Stimulated activated CD8-positive, alpha-beta memory T cell treated with anti-CD3 and anti-CD28 coated beads, Interleukin-4, amount 100 ng/mL, for 4 hours (primary cell): ENCODE measurements around the gene P3H1.

ENCODE experiments used
- DNase-seq, 2 donors: peaks; one replicate each; pipeline ENCODE4 v3.0.0-alpha.2; 2020; ENCODE audit warnings: low read depth in 2 of 2, low spot score in 1 of 2

Gene P3H1

DNA sequence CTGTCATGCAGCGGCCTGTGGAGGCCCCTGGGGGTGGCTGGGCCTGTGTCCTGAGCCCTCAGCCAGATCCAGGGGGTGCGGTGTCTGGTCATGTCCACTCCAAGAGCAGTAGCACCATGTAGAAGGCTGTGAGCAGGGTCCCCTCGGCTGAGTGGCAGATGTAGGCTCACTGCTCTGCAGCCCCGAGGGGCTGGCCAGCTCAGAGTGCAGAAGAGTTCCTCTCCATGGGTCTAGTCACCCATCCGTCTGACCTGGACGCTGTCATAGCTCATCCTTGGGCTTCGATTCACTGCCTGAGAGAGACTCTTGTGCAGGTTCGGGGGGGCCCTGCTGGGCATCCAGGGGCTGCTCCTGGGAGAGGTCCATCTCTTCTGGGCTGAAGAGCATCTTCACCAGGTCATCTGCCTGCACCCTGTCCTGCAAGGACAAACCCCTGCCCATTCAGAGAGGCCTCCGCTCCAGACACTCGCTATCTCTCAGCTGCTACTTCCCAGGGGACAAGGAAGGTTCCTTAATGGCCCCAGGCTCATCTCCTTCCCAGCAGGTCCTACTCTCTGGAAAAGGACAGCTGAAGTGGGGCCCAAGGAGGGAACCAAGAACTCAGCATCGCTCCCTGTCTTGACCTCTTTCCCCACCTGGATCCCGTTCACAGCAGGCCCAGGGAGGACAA, 20.3 kb downstream of the P3H1 start:
- no peak for DNase-seq

DNA sequence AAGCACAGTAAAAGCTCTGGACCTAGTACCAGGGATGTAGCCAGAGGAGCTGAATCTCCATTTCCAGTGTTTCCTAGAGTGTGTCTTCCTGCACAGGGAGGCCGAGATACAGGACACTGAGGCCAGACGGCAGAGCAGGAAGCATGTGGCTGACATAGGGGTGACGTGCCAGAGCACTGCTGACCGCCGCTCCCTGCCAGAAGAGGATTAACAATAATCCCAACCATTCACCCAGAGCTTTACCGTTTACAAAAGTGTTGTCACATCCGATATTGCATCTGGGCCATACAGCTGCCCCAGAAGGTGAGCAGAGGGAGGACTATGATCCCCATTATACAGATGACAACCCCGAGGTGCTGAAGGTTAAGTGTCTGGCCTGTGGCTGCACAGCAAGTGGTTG, 21.0 kb downstream of the P3H1 start:
- no peak for DNase-seq

DNA sequence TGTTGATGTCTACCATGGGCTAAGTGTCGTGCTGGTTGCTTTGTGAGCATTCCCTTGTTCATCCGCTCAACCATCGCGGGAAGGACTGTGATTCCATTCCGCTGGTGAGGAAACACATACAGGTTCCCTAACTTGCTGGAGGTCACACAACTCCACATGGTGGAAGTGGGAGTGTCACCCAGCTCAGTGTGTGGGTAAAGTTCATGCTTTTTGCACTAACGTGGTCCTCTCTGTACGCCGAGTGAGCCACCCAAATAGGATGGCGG, 22.7 kb downstream of the P3H1 start:
- DNase-seq: no peak

DNA sequence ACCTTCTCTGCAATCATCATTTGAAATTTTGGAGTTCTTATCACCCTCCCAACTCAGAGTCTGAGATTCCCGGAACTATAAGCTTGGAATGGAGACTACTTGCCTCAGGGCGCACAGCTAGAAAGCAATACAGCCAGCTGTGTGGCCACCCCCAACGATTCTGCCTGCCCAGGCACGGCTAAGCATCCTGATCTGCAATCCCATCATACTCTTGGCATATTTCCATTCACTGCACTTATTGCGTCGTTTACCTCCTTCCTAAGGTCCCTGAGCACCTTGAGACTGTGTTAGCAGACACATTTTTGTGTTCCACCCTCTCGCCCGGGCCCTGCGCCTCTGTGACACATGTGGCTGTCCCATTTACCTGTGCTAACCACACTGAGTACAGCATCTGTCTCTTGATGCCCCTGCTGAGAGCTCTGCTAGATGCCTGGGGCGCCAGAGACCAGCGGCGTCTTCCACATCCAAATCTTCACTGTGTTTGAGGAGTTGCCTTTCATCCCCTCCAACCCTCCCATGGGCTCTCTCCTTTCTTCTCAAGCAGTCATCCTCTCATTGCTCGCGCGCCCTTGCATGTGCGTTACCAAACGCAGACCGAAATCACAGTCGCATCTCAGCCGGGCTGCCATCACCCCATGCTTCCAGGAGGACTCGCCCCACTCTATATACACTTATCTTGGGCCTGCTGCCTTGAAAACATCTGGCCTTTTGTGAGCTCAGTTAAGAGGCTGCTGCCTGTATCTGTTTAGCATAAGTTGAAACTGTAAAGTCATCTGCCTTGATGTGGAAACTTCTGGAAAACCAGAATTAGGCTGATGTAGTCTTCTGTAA, 23.3 kb downstream of the P3H1 start:
- DNase-seq: no peak

DNA sequence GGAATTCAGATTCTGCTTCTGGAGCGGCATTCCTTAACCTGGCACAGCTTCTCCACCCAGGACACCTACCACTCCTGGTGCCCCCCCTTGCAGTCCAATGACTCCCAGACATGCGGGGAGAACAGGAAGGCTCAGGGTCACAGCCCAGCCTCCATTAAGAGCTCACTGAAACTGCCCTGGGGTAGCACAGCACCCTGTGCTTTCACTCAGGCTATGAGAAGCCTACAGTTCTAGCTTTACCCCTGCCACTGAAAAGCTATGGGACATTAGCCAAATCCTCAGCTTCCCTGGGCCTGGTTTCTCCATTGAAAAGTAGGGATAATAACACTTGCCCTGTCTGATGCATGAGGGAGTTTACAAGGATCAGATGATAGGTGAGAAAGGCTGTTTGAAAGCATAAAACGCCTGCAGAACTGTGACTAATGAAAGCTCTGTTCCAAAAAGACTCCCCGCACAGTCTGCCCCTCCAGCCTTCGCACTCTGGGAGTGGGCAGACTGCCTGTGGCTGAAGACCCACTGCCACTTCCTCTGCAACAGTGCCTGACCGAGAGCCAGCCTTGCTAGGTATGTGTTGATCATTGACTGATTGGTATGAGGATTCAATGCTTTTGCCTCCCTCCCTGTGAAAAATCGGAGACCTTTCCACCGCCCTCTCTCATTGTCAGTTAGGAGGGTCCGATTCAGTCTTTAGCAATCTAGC, 24.1 kb downstream of the P3H1 start:
- DNase-seq: no peak

DNA sequence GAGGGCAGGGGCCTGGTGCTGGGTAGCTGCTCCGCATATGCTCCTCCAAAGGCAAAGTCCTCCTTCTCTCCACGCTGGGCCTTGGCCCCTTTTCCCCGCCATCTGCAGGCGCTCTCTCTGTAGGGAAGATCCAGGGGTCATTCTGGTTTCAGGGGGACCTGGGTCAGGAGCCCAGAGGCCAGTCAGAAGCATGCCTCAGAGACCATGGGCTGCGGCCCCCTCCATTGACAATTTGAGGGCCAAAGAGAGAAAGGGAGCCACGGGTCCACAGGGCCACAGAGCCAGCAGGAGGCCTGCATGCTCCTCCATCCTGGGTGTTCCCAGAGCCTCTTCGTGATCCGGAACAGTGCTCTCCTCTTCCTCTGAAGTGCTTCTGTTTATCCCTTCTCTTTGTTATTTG, 24.7 kb downstream of the P3H1 start:
- no peak for DNase-seq

DNA sequence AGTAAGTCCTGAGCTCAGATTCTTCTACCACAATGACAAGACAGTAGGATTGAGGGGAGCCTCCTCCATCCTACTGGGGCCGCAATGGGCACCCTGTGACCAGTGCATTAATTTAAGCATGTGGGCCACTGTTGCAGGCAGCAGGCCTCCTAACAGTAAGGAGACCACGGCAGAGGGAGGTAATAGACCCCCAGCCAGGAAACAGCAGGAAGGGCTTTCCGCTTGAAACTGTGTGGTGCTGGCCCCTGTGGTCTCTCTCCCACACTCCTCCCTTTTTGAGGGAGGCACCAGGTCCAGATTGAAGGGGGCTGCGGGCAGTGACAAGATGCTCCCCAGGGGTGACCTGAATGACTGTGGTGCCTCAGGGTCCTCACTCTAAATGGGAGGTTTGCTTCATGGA, 25.1 kb downstream of the P3H1 start:
- no peak for DNase-seq

DNA sequence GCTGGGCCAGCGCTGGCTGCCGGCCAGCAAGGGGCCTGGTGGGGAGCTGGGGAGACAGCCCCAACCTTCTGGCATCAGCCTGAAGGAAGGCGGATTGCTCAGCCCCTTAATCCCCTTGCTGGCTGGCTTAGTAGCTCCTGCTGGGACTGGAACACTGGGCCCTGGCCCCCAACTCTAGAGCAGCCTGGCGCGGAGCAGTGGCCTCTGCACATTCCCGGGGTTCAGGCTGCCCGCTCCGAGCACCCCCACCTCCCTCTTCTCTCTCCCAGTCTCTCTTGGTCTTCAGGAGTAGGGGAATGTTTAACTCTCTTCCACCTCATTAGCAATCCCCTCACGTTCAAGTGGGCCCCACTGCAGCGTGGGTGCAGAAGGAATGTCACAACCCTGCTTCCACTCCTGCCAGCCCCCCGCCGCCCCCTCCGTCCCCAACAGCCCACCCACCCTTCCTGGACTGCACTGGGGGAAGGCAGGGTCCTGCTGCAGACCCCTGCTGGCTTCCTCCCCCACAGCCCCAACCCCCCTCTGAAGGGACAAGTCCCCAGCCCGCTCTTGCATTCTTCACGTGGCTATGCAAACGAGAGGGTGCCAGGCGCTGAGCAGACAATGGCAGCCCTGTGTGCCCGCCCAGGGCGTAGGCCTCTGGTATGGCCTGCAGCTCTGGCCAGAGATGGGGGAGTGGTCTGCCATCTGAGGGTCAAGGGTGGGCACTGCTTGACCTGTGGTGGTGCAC, 25.8 kb downstream of the P3H1 start:
- DNase-seq: no peak

DNA sequence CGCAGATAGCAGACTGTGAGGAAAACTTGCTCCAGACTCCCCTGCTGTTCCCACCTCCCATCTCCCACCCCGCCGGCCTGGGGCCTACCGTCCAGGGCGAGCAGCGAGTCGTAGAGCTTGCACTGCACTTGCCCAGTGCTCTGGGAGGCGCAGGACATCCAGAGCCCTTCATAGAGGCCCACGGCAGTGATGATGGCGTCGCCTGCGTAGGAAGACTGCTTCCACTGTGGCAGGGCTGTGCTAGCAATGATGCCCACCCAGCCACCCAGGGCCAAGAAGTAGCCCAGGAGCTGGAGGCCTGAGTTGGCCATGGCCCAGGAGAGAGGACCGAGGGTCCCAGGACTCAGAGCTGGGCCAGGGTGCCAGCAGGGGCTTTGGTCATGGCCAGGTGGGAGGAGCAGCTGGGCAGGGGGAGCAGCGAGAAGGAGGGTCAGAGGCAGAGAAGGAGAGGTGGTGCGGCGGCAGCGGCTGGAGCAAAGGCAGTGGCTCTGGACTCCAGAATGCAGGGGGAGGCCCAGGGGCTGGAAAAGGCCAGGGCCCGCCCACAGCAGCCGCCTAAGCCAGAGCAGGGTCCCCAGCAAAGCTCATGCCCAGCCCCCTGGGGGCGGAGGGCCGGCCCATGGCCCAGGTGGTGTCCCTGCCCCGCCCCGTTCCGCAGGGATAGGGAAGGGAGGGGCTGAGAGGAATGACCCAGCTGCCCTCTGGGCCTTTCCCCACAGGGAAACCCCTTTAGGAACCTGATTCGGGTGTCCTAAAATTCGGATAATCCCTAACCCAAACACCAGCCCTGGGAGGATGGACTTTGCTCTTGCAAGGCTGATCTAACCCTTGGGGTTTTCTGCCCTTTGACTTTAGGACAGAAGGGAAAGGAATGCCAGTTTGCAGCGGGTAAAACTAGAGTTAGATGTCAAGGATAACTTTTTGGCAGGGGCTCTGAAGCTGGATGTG, 26.8 kb downstream of the P3H1 start, which contains the start of gene CLDN19:
TSS of gene CLDN19 (minus strand) at position 484 of the 948 bp plus-strand sequence. CDS start at position 311, 173 bp downstream.
- DNase-seq: no peak

DNA sequence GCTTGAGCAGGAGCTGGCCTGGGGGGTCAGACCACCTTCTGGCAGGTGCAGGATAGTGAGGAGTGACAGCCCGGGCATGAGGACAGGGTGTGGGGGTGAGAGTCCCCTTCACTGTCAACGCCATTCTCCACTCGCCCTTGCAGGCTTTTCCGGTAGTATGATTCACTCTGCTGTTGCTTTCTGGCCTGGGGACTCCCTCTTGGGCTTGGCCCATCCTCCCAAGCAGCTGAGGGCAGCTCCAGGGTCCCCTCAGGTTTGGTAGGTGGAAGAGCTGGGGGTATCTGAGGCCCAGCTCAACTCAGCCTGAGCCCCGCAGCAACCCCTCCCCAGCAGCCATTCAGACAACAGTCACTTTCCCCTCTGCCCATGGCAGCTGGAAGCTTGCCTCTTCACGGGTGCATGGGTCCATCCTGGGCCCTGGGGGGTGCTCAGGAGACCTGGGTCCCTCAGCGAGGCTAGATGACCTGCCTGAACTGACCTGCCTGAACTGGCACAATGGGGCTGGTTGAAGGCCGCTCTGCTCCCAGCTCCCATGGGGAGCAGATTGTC, 28.1 kb downstream of the P3H1 start:
- no peak for DNase-seq

DNA sequence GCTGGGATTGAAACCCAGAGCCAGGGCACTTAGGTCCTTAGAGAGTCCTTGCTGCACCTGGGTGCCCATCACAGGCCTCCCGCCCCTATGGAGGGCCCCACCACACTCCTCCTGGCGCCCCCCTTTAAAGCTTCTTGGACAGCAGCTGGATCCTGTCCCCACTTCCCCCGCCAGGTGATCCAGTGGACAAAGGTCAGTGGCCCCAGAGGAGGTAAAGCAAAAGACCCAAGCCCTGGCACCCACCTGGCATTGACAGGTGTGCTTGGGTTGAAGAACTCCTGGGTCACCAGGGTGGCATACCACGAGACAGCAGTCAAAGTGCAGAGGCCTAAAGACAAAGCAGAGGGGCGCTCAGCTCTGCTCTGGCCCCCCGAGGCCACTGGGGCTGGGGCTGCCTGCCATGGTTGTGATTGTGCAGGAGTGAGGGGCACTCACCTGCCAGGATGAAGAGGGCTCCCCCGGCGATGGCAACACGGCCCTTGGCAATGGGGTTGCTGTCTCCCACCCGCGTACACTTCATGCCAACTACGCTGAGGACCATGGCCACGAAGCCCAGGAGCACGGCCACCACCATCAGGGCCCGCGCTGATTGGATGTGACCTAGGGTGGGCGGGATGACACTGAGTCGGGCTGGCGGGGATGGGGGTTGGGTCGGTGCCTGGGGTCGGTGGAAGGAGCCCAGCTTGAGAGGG, 28.7 kb downstream of the P3H1 start:
- no peak for DNase-seq

DNA sequence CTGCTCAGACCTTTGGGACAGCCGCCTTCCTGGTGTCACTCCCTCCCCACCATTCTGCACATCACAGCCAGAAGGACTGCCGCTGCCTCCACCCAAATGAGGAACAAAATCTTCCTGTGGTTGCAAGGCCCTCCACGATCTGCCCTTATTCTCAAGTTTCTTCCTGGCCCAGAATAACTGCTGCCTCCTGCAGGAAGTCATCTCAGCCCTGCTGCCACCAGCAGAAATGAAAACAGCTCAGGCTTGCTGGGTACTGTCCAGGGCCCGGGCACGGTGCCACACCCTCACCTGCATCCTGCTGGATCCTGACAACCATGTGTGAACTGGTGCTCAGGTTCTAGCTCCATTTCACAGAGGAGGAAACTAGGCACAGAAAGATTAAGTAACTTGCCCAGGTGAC, 29.6 kb downstream of the P3H1 start:
- DNase-seq: no peak

DNA sequence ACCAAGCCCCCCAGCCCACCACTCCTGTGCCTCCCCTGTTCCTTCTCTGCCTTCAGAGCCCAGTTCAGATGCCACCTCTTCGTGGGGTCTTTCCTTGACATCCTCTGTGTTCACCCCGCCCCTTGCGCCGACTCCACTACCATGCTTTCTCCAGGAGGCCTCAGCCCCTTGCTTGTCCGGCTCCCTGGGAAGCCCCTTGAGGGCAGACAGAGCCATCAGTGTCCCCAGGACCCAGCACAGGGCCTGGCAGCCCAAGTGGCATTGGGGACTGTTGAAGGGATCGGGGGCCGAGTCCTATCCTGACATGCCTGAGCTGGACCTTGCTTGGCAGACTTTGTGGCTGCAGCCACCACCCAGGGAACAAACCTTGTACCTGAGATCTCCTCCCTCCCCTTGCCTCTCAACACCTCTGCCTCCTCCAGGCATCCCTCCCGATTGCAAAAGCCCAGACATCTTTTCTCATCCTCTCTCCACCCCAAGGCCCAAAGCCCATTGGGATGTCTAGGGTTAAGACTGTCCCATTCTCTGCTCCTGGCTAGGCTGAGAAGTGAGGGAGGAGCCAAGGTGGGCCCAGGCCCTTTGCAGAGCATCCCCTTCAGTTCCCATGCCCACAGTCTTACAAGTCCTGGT, 30.1 kb downstream of the P3H1 start:
- DNase-seq: no peak

DNA sequence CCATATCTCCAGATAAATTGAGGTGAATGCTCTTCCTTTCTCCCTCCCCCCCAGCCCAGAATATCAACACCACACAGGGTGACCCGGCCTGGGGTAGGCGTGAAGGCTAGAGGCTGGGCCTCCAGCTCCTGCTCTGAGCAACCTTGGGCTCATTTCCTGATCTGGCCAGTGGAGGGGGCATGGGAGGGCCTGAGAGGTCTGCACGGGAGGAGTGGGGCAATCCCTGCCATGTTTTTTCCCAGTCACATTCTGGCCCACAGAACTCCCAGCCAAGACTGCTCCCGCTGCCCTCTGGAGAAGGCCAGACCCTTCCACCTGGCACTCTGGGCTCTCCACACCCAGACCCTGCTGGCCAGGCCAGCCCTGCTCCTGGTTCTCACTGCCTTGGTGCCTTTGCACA, 30.7 kb downstream of the P3H1 start:
- DNase-seq: no peak

DNA sequence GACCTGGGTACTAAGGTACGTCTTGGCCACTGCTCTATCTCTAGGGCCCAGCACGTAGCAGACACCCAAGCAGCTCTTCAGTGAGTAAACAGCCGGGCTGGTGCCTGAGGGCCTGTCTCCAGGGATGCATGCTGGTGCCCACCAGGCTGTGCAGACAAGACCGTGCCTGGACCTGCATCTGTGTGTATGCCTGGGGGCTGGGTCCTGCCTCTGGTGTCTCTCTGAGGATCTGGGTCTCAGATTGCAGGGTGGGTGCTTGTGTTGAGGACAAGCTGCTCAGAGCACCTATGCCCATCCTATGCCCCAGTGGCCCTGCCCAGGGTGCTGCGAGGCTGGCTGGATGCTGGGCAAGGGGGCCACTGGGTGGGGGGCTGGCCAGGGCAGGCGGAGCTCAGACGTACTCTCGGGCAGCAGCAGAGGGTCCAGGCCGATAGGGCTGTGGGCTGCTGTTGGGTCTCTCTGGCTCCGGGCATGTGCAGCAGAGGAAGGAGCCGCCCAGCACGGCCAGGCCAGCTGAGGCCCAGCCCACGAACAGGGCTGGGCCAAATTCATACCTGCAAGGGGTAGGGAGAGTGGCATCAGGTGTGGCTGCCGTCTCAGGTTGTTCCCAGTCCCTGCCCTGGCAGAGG, 31.2 kb downstream of the P3H1 start:
- no peak for DNase-seq

DNA sequence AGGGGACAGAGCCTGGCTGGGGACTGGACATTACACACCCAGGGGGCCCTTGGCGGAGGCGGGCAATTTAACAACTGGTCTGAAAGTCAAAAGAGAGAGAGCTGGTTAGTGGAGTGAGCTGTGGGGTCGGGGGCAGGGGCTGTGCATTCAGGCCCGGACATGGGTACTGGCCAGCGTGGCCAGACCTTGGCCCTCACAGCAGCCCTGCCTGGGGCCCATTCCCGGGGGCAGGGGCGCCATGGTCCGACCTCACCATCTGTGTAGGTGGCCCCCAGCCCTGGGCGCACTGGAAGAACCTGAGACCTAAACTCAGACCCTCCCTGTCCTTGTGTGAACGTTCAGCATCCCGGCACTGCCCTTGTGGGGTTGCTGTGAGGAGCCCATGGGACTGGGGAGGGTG, 31.8 kb downstream of the P3H1 start:
- no peak for DNase-seq

DNA sequence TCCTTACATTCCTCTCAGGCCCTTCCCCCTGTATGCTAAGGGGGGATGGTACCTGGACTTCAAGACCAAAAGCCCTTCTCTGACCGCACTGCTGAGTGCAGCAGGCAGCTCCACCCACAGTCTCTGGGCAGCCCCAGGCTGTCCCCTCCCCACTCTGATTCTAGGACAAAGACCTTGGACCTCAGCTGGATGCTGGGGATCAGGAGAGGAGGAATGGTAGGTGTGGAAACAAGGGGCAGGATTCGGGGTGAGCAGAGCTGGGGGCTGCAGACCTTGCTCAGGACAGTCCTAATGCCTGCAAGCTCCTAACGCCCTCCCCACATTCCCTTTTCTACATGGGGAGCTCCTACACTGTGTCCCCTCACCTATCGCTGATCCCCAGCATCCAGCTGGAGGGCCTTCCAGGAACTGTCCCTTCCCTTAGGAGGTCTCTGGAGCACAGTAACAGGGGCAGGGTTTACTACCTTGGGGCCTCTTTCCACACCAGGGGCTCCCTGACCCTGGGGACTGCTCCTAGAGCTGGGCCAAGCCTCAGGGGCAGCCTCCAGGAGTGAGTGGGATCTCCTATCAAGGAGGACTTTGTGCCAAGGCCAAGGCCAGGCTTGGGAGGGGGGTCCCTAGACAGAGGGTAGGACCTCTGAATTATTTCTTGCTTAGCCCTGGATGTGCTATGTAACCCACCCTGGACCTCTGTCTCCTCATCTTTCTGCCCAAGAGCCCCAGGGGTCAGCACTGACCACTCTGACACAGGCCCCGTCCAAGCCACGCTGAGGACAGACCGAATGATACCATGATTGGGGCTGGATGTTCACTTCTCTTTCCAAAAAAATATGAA, 32.4 kb downstream of the P3H1 start:
- DNase-seq: no peak
